ENCODE data around the gene GPC1. TPM values are rescaled to one million over a fixed set of nuclear protein-coding genes. Genes with fewer than 3 reads are reported as not detected.

The GPC1 gene
- total RNA-seq, 1 donor from 2014 or later = 14.2 TPM

DNA sequence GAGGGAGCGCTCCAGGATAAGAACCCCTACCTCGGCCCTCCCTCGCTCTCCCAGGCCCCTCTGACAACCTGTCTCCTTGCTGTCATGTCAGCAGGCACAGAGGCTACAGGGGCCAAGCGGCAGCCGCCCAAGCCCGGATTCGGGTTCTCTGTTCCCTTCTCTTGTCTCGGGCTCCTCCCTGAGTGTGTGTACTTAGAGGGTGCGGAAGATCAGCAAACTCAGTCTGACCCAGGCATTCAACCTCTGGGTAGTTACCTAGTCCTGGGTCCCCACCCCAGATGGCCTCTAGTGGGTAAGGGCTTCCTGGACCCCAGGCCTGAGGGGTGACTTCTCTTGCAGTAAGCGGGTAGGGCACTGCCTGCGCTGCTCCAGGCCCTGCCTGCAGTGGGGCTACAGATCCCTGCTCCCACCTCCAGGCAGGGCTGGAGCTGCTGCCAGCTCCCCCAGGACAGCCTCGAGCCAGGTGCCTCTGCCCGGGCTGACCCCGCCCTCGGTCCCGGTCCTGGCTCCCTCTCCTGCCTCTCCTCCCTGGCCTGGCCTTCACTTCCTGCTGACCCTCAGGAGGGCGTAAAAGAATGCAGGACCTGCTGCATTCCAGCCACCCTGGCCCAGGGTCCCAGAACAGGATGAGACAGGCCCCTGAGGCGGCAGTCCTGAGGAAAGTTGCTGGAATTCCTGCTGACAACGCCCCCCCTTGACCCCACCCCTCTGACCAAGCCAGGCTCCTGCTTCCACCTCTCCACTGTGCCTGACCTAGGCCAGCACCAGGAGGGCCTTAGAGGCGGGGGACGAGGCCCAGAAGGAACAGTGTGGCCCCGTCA is 22.0 kb downstream of the GPC1 start:
- no peaks in the 10 kb centered on the region for H3K9me3 Mint-ChIP-seq
- no peak overlapping the region for H3K4me3 Mint-ChIP-seq
- Histone ChIP-seq H2AFZ (replicated peaks) (no peak overlapping the region), H3K27me3 (peaks cover 36% of the 10 kb centered on the region), H3K4me3 (no peak overlapping the region), H3K36me3 (no peaks in the 10 kb centered on the region), H3K79me2 (ENCODE audit: low read depth) (peaks cover under 1% of the 10 kb centered on the region), H3K4me1 (peaks cover 50% of the 10 kb centered on the region), H3K4me2 (no peak overlapping the region), H3K9ac (no peak overlapping the region), H3K9me3 (ENCODE audit: low read depth) (no peaks in the 10 kb centered on the region), H4K20me1 (ENCODE audit: low read depth) (peaks cover 74% of the 10 kb centered on the region), H3F3A (ENCODE audit: low read depth) (peaks cover 17% of the 10 kb centered on the region), H3K27ac (no peak overlapping the region)
- H3K27ac Mint-ChIP-seq = no peak overlapping the region
- H3K36me3 Mint-ChIP-seq = no peaks in the 10 kb centered on the region
- peaks cover 7% of the 10 kb centered on the region for H3K27me3 Mint-ChIP-seq (ENCODE audit: insufficient read depth, low read depth)
- peaks cover 22% of the 10 kb centered on the region for H3K4me1 Mint-ChIP-seq
- peak; percentile 56 for DNase-seq (ENCODE audit: low spot score)
- TF ChIP-seq, protein P1, sequence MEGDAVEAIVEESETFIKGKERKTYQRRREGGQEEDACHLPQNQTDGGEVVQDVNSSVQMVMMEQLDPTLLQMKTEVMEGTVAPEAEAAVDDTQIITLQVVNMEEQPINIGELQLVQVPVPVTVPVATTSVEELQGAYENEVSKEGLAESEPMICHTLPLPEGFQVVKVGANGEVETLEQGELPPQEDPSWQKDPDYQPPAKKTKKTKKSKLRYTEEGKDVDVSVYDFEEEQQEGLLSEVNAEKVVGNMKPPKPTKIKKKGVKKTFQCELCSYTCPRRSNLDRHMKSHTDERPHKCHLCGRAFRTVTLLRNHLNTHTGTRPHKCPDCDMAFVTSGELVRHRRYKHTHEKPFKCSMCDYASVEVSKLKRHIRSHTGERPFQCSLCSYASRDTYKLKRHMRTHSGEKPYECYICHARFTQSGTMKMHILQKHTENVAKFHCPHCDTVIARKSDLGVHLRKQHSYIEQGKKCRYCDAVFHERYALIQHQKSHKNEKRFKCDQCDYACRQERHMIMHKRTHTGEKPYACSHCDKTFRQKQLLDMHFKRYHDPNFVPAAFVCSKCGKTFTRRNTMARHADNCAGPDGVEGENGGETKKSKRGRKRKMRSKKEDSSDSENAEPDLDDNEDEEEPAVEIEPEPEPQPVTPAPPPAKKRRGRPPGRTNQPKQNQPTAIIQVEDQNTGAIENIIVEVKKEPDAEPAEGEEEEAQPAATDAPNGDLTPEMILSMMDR (IDR thresholded peaks at IDR 0.05) = no peak
- TF ChIP-seq EZH2phosphoT487 (IDR thresholded peaks at IDR 0.05) (no peak), EZH2 (IDR thresholded peaks at IDR 0.05) (no peak)

DNA sequence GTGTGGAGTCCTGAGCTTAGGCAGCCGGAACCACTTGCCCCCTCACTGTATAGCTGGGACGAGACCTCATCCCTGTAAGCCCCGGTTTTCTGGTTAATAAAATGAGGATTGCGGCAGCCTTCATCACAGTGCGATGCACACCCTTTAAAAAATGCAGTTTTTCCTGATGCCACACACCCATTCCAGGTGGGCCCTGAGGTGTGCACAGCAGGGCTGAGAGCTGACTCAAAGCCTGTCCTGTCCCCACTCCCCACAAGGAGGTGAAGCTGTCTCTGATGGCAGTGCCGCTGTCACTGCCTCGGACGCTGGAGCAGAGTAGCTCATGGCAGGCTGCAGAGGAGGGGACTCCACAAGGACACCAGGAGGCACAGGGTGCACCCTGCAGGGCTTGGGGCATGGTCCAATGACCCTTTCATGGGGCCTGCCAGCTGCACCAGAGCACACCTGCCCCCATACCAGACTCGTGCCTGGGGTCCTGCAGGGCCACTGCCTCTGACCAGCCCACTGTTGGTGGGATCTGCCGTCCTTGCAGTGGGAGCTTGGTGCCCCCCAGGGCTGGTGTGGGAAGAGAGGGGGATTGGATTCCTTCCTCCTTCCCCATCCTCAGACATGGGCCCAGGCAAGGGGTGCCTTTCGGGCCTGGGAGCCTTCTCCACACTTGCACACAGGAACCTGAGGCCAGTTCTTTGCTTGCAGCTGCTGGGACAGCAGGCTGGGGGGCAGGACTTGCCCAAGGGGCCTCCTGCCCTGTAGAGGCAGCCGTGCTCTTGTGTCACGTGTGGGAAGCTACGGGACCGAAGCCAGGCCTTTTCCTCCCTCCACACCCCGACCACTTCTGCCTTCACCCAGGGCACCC is 22.8 kb downstream of the GPC1 start:
- H3K27ac ChIP-seq = no peak overlapping the region

DNA sequence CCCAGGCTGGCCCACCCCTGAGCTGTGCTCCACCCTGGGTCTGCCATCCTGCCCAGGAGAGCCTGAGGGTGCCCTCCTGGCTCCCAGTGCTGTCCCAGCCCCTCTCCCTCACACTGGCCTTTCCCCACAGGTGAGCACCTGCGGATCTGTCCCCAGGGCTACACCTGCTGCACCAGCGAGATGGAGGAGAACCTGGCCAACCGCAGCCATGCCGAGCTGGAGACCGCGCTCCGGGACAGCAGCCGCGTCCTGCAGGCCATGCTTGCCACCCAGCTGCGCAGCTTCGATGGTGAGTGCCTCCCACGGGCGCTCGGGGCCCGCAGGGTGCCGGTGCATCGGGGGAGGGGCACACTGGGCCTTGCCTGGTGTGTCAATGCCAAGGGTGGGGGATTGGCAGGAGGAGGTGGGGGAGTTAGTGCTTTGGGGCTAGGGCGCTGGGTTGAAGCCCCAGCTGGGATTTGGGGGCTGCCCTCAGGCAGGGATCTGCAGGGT is 23.5 kb downstream of the GPC1 start:
- Histone ChIP-seq H3K4me2 (no peak overlapping the region), H3K4me1 (peaks cover 47% of the 10 kb centered on the region), H3K36me3 (no peaks in the 10 kb centered on the region), H4K20me1 (ENCODE audit: low read depth) (peaks cover 70% of the 10 kb centered on the region), H3K79me2 (ENCODE audit: low read depth) (no peaks in the 10 kb centered on the region), H2AFZ (replicated peaks) (no peak overlapping the region), H3K9me3 (ENCODE audit: low read depth) (no peaks in the 10 kb centered on the region), H3F3A (ENCODE audit: low read depth) (peaks cover 12% of the 10 kb centered on the region), H3K4me3 (no peak overlapping the region), H3K9ac (no peak overlapping the region), H3K27ac (no peak overlapping the region), H3K27me3 (peaks cover 26% of the 10 kb centered on the region)
- H3K36me3 Mint-ChIP-seq = no peaks in the 10 kb centered on the region
- H3K4me3 Mint-ChIP-seq = no peak overlapping the region
- DNase-seq (ENCODE audit: low spot score) = no peak
- peaks cover 21% of the 10 kb centered on the region for H3K4me1 Mint-ChIP-seq
- H3K27me3 Mint-ChIP-seq (ENCODE audit: insufficient read depth, low read depth) = peaks cover 8% of the 10 kb centered on the region
- H3K9me3 Mint-ChIP-seq = no peaks in the 10 kb centered on the region
- TF ChIP-seq, protein P1 (IDR thresholded peaks at IDR 0.05) = no peak
- TF ChIP-seq EZH2 (IDR thresholded peaks at IDR 0.05) (no peak), EZH2phosphoT487 (IDR thresholded peaks at IDR 0.05) (no peak)
- no peak overlapping the region for H3K27ac Mint-ChIP-seq

More for the DNA sequence above, 22.8 kb downstream of the GPC1 start:
- Histone ChIP-seq H3K27me3 (peaks cover 32% of the 10 kb centered on the region), H3K9ac (no peak overlapping the region), H3K79me2 (ENCODE audit: low read depth) (no peaks in the 10 kb centered on the region), H4K20me1 (ENCODE audit: low read depth) (peaks cover 74% of the 10 kb centered on the region), H3K4me1 (peaks cover 50% of the 10 kb centered on the region), H3F3A (ENCODE audit: low read depth) (peaks cover 17% of the 10 kb centered on the region), H3K9me3 (ENCODE audit: low read depth) (no peaks in the 10 kb centered on the region), H3K36me3 (no peaks in the 10 kb centered on the region), H2AFZ (replicated peaks) (no peak overlapping the region), H3K4me3 (no peak overlapping the region), H3K4me2 (no peak overlapping the region)
- H3K27me3 Mint-ChIP-seq (ENCODE audit: insufficient read depth, low read depth) = peaks cover 8% of the 10 kb centered on the region
- H3K36me3 Mint-ChIP-seq = no peaks in the 10 kb centered on the region
- no peak for DNase-seq (ENCODE audit: low spot score)
- no peaks in the 10 kb centered on the region for H3K9me3 Mint-ChIP-seq
- TF ChIP-seq, protein P1 (IDR thresholded peaks at IDR 0.05) = no peak
- TF ChIP-seq EZH2 (IDR thresholded peaks at IDR 0.05) = no peak
- no peak for TF ChIP-seq EZH2phosphoT487 (IDR thresholded peaks at IDR 0.05)
- no peak overlapping the region for H3K27ac Mint-ChIP-seq
- H3K4me3 Mint-ChIP-seq = no peak overlapping the region
- peaks cover 22% of the 10 kb centered on the region for H3K4me1 Mint-ChIP-seq

All from neural progenitor cell (in vitro differentiated cells).